GM12872 (cell line): ENCODE results near the gene ATF1.

Source experiments
- TF ChIP-seq, protein P1 (sequence below): IDR thresholded peaks from 3 replicates; pipeline ENCODE4 v1.5.1; 2011; ENCODE audit warnings: low read depth, mild to moderate bottlenecking, low read length, moderate library complexity; ENCODE audit not compliant: insufficient read depth

ATF1 gene

DNA sequence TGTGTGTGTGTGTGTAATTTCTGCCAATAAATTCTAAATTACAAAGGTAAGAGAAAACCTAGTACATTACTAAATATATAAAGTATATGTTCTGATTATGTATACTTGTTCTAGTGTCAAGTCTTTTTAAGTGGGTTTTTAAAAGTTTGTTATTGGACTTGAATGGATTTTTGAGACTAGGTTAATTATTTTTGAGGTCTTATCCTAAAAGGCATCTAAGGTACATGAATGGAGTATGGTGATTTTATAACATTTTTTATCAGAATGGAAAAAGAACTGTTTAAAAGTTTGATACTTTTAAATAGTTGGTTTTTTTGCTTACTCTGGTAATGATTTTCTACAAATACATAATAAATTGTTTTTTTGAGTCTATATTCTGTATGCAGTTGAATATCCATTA lies 56.3 kb downstream of the ATF1 start:
- TF ChIP-seq, protein P1, sequence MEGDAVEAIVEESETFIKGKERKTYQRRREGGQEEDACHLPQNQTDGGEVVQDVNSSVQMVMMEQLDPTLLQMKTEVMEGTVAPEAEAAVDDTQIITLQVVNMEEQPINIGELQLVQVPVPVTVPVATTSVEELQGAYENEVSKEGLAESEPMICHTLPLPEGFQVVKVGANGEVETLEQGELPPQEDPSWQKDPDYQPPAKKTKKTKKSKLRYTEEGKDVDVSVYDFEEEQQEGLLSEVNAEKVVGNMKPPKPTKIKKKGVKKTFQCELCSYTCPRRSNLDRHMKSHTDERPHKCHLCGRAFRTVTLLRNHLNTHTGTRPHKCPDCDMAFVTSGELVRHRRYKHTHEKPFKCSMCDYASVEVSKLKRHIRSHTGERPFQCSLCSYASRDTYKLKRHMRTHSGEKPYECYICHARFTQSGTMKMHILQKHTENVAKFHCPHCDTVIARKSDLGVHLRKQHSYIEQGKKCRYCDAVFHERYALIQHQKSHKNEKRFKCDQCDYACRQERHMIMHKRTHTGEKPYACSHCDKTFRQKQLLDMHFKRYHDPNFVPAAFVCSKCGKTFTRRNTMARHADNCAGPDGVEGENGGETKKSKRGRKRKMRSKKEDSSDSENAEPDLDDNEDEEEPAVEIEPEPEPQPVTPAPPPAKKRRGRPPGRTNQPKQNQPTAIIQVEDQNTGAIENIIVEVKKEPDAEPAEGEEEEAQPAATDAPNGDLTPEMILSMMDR, result no peak

DNA sequence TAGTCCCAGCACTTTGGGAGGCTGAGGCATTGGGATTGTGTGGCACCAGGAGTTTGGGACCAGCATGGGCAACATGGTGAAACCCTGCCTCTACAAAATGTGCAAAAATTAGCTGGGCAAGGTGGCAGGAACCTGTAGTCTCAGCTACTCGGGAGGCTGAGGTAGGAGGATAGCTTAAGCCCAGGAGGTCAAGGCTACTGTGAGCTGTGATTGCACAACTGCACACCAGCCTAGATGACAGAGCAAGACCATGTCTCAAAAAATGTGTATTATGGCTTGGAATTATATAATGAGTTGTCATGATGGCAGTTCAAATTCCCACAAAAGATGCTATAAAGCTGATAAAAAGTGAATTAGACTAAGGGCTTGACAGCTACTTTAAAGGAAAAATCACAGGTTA lies 58.2 kb downstream of the ATF1 start:
- TF ChIP-seq, protein P1, result no peak

DNA sequence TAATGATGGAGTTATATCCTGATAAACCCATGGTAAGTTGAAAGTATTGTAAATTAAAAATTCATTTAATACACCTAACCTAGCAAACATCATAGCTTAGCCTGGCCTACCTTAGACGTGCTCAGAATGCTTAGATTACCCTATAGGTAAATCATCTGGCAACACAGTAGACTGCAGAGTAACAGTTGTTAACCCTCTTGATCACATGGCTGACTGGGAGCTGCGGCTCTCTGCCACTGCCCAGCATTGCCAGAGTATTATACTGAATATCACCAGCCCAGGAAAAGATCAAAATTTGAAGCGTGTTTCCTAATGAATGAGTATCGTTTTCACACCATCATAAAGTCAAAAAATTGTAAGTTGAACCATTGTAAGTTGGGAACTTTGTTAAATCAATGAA lies 61.0 kb downstream of the ATF1 start:
- TF ChIP-seq, protein P1, result no peak

DNA sequence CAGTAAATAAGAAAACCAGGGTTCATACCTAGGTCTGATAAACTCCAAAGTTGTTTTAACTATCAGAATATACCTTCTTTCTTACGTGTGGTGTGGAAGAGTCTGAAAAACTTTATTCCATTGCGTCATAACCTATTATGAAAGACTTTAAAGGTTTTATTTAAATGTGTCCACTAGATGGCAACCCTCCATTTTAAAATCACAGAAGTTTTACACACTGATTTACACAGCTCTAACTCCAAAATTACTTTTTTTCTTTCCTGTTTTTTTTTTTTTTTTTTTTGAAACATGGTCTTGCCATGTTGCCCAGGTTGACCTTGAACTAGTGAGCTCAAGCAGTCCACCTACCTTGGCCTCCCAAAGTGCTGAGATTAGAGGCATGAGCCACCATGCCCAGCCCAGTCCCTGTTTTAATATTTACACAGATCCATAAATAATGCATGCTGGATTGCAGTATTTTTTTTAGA lies 61.5 kb downstream of the ATF1 start:
- TF ChIP-seq, protein P1, result peak; percentile 29; the same call in 2 of the 3 replicates

DNA sequence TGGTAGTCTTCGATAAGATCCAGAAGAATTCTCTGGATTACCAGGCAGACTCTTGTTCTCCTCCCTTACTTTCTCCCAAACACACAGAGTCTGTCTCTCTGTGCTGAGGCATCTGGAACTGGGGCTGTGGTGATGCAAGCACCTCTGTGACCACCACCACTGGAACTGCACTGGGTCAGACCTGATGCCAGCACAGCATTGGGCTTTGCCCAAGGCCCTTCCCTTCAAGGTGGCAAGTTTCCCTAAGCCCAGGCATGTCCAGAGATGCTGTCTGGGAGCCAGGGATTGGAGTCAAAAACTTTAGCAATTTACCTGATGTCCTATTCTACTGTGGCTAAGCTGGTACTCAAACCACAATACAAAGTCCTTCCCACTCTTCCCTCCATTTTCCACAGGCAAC lies 64.2 kb downstream of the ATF1 start:
- TF ChIP-seq, protein P1, result no peak

DNA sequence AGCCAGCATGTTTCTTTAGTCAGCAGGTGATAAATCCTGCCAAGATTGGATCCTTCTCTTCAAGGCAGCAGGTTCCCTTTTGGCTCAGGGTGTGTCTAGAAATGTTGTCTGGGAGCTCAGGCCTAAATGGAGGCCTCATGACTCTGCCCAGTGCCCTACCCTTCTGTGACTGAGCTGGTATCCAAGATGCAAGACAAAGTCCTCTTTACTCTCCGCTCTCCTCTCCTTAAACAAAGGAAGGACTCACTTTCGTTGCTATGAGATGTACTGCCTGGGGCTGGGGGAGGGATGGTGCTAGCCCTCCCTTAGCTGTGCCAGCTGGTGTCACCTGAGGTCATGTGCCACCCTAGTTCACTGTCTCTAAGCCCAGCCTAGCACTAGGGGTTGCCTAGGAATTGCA lies 65.0 kb downstream of the ATF1 start:
- TF ChIP-seq, protein P1, result no peak

DNA sequence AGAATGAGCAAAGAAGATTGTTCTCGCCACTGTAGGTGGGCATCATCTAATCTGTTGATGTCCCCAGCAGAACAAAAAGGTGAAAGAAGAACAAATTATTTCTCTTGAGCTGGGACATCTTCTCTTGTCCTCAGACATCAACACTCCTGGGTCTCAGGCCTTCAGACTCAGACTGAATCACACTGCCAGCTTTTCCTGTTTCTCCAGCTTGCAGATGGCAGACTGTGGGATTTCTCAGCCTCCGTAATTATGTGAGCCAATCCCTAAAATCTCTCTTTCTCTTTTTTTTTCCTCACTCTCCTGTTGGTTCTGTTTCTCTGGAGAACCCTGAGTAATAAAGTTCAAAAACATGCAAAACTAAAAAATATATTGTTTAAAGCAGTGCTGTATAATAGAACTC lies 75.1 kb downstream of the ATF1 start:
- TF ChIP-seq, protein P1, result no peak
